ENCODE measurements around the gene FAM204A.

The FAM204A gene

DNA sequence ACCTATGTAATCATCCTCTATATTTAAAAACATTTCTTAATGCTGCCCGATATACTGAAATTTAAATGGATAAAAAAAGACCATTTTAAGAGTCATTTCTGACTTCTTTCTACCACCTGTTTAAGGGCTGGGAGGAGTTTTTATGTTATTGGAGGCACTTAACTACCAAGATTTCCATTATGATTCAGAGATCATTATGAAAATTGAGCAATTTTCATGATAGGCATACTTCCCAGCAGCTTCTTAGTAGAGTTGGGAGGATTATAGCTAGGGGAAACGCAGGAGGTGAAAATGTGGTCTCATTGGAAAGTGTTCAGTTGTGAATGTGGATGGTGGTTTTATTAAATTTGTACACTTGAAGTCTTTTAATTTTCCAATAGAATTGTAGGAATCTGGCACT is 28.4 kb upstream of the FAM204A start:
- TF ChIP-seq SIN3A (IDR thresholded peaks at IDR 0.05; ENCODE audit: borderline replicate concordance, insufficient read depth, low read length), result no peak
- TF ChIP-seq TAF1 (IDR thresholded peaks at IDR 0.05; ENCODE audit: borderline replicate concordance, insufficient read depth, low read length), result no peak
- TF ChIP-seq FOXP2 (optimal IDR thresholded peaks at IDR 0.05; ENCODE audit: borderline replicate concordance, extremely low read depth, extremely low read length, insufficient read depth), result no peak
- TF ChIP-seq, protein P1, sequence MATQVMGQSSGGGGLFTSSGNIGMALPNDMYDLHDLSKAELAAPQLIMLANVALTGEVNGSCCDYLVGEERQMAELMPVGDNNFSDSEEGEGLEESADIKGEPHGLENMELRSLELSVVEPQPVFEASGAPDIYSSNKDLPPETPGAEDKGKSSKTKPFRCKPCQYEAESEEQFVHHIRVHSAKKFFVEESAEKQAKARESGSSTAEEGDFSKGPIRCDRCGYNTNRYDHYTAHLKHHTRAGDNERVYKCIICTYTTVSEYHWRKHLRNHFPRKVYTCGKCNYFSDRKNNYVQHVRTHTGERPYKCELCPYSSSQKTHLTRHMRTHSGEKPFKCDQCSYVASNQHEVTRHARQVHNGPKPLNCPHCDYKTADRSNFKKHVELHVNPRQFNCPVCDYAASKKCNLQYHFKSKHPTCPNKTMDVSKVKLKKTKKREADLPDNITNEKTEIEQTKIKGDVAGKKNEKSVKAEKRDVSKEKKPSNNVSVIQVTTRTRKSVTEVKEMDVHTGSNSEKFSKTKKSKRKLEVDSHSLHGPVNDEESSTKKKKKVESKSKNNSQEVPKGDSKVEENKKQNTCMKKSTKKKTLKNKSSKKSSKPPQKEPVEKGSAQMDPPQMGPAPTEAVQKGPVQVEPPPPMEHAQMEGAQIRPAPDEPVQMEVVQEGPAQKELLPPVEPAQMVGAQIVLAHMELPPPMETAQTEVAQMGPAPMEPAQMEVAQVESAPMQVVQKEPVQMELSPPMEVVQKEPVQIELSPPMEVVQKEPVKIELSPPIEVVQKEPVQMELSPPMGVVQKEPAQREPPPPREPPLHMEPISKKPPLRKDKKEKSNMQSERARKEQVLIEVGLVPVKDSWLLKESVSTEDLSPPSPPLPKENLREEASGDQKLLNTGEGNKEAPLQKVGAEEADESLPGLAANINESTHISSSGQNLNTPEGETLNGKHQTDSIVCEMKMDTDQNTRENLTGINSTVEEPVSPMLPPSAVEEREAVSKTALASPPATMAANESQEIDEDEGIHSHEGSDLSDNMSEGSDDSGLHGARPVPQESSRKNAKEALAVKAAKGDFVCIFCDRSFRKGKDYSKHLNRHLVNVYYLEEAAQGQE (IDR thresholded peaks at IDR 0.05; ENCODE audit: insufficient read depth in 1 of 2, low read depth in 2 of 2, low read length in 2 of 2), result no peak
- TF ChIP-seq POLR2AphosphoS5 (IDR thresholded peaks at IDR 0.05; ENCODE audit: low read depth, low read length), result no peak

DNA sequence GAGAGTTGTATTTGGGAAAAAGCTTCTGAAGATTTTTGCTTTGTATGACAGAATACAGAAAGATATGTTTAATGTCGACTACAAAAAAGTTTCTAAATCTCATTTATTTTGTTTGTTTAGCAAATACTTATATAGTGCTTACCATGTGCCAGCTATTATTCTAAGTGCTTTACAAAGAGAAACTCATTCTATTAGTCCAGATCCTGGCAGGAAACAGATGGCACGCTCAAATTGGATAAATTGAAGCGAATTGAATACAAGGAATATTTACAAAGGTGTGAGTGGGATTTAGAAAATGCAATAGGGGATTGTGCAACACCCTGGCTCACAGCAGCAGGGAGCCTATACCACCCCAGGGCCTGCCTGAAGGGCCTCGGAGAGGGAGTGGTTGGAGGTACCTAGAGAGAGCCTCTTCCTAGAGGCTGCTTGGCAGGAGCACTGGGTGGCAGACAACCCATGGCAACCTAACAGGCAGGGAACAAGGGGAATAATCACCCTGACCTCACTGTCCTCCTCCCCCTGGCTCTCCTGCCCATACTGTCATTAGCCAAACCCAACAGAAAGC is 27.6 kb upstream of the FAM204A start:
- TF ChIP-seq POLR2AphosphoS5 (IDR thresholded peaks at IDR 0.05; ENCODE audit: low read depth, low read length) (no peak), TAF1 (IDR thresholded peaks at IDR 0.05; ENCODE audit: borderline replicate concordance, insufficient read depth, low read length) (no peak), FOXP2 (optimal IDR thresholded peaks at IDR 0.05; ENCODE audit: borderline replicate concordance, extremely low read depth, extremely low read length, insufficient read depth) (no peak), SIN3A (IDR thresholded peaks at IDR 0.05; ENCODE audit: borderline replicate concordance, insufficient read depth, low read length) (no peak)
- TF ChIP-seq, protein P1 (IDR thresholded peaks at IDR 0.05; ENCODE audit: insufficient read depth in 1 of 2, low read depth in 2 of 2, low read length in 2 of 2), result no peak

DNA sequence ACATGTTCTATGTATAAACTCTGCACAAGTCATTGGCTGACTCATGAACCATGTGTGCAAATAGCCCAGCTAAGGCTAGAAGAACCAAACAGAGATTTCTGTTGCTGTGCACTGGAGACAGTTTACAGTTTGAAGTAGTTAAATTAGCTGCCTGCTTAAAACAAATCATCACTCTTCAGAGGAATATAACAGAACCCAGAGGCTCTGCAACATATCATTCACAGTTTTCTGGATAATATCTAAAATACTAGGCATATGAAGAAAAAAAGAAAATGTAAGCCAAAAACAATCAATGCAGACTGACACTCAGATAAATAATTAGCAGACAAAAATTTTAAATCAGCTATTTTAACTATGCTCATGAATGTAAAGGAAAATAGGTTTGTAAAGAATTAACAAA is 23.6 kb upstream of the FAM204A start:
- TF ChIP-seq FOXP2 (optimal IDR thresholded peaks at IDR 0.05; ENCODE audit: borderline replicate concordance, extremely low read depth, extremely low read length, insufficient read depth) (no peak), TAF1 (IDR thresholded peaks at IDR 0.05; ENCODE audit: borderline replicate concordance, insufficient read depth, low read length) (no peak), SIN3A (IDR thresholded peaks at IDR 0.05; ENCODE audit: borderline replicate concordance, insufficient read depth, low read length) (no peak), POLR2AphosphoS5 (IDR thresholded peaks at IDR 0.05; ENCODE audit: low read depth, low read length) (no peak)
- TF ChIP-seq, protein P1 (IDR thresholded peaks at IDR 0.05; ENCODE audit: insufficient read depth in 1 of 2, low read depth in 2 of 2, low read length in 2 of 2), result no peak

DNA sequence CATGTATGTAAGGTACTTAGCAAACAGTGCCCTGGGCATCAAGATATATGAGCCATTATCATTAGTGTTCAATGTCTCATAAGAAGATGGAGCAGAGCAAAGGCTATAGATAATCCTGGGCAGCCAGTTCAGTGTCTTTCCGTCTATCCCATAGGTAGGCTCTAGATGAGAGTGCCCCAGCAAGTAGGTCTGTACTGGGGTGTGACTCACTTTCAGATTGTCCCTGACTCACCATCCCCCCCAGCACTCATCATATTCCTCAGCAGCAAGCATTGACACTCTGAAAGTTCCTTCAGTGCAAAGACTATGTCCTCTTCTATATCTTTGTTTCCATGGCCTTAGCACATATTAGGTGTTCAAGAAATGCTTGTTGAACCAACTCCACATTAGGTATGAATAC is 20.0 kb upstream of the FAM204A start:
- TF ChIP-seq POLR2AphosphoS5 (IDR thresholded peaks at IDR 0.05; ENCODE audit: low read depth, low read length) (no peak), FOXP2 (optimal IDR thresholded peaks at IDR 0.05; ENCODE audit: borderline replicate concordance, extremely low read depth, extremely low read length, insufficient read depth) (no peak), TAF1 (IDR thresholded peaks at IDR 0.05; ENCODE audit: borderline replicate concordance, insufficient read depth, low read length) (no peak), SIN3A (IDR thresholded peaks at IDR 0.05; ENCODE audit: borderline replicate concordance, insufficient read depth, low read length) (no peak)
- TF ChIP-seq, protein P1 (IDR thresholded peaks at IDR 0.05; ENCODE audit: insufficient read depth in 1 of 2, low read depth in 2 of 2, low read length in 2 of 2), result no peak

Measured in PFSK-1 (cell line).